KG1 (cell line): ENCODE measurements around the gene ACY1.

ENCODE experiments used
- DNase-seq: peaks from one replicate; lab custom pipeline; 2025; lab: John Stamatoyannopoulos, UW

Gene ACY1

GRCh38 chr3:52005571-52005986, 22.2 kb downstream of the ACY1 start:
- no peak for DNase-seq

- no peak for DNase-seq
Observed at GRCh38 chr3:52006017-52006819, 22.9 kb downstream of the ACY1 start.

- no peak for DNase-seq
Observed at GRCh38 chr3:52006820-52007133, 23.4 kb downstream of the ACY1 start.

- DNase-seq = no peak
Observed at GRCh38 chr3:52007291-52007690, 24.0 kb downstream of the ACY1 start.

GRCh38 chr3:52010431-52010830, 27.1 kb downstream of the ACY1 start:
- DNase-seq = no peak

GRCh38 chr3:52012699-52013098, 29.4 kb downstream of the ACY1 start:
- DNase-seq = no peak

GRCh38 chr3:52013802-52014598, 30.7 kb downstream of the ACY1 start:
- DNase-seq = no peak

- DNase-seq = no peak
Observed at GRCh38 chr3:52014613-52015012, 31.3 kb downstream of the ACY1 start.

GRCh38 chr3:52015438-52016228, 32.3 kb downstream of the ACY1 start:
- no peak for DNase-seq

- DNase-seq = no peak
Observed at GRCh38 chr3:52017586-52017985, 34.3 kb downstream of the ACY1 start.

GRCh38 chr3:52018319-52019000, 35.1 kb downstream of the ACY1 start:
- DNase-seq = no peak

- no peak for DNase-seq
Observed at GRCh38 chr3:52019352-52020080, 36.2 kb downstream of the ACY1 start.

GRCh38 chr3:52020796-52021195, 37.5 kb downstream of the ACY1 start:
- DNase-seq = no peak

GRCh38 chr3:52021489-52022268, 38.3 kb downstream of the ACY1 start:
- DNase-seq = no peak

GRCh38 chr3:52022323-52023100, 39.2 kb downstream of the ACY1 start:
- no peak for DNase-seq

GRCh38 chr3:52023101-52023770, 39.9 kb downstream of the ACY1 start:
- DNase-seq = no peak

- DNase-seq = no peak
Observed at GRCh38 chr3:52023860-52024764, 40.8 kb downstream of the ACY1 start.
